ENCODE results near the gene PON1. TPM values are rescaled to one million over a fixed set of nuclear protein-coding genes. Genes with fewer than 3 reads are reported as not detected.

Gene PON1
- not detected for total RNA-seq
- polyA plus RNA-seq, result not detected

DNA sequence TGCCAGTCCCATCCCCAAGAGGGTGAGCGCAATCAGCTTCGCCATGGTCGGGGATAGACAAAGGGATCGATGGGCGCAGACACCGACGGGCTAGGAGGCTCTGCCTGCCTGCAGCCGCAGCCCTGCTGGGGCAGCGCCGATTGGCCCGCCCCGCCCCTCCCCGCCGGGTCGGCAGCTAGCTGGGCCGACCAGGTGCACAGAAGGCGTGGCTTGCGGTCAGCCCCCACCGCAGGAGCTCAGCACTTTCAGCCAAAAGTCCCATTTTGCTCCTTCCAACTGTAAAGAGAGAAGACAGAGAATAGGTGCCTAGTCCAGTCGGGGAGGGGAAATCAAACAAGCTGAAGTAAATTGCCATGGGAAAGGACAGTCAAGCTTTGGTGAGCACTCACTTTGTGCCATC lies at the start of gene PON1:
PON1 (minus strand) TSS at position 102 of the 400 bp plus-strand sequence; CDS start at position 45, 57 bp downstream.
- no peak within 1 kb of the TSS for H3K27ac Mint-ChIP-seq
- H3K27me3 ChIP-seq (ENCODE audit: insufficient read depth, low read length, poor library complexity, severe bottlenecking), result peaks cover 7% of the 10 kb centered on the region
- POLR2A ChIA-PET, result no interaction called here
- H3K36me3 Mint-ChIP-seq, result peaks cover 0 to 6% (median 0%) of the 10 kb centered on the region in 3 donors
- H3K27me3 Mint-ChIP-seq, result peaks cover 7 to 19% of the 10 kb centered on the region in 2 donors
- H3K4me1 Mint-ChIP-seq, result peaks cover 0 to 9% (median 3%) of the 10 kb centered on the region in 3 donors
- H3K4me3 ChIP-seq (ENCODE audit: low read length), result no peak within 1 kb of the TSS
- no peaks in the 10 kb centered on the region for H3K9me3 Mint-ChIP-seq
- no peaks in the 10 kb centered on the region for H3K9me3 ChIP-seq (ENCODE audit: low read length)
- H3K4me3 Mint-ChIP-seq, result peak within 1 kb of the TSS in 3 of 7 donors; percentile 17 to 57 (median 20)
- no peaks in the 10 kb centered on the region for H3K4me1 ChIP-seq (ENCODE audit: insufficient read depth, low read length)
- CTCF ChIA-PET, result no interaction called here
- no peaks in the 10 kb centered on the region for H3K36me3 ChIP-seq (ENCODE audit: insufficient read depth, low read length)
- peak in 3 of 5 donors; percentile 15 to 53 (median 17) for DNase-seq
- no peak within 1 kb of the TSS for H3K27ac ChIP-seq (ENCODE audit: low read depth, low read length)

- DNase-seq, result no peak
- H3K27ac ChIP-seq (ENCODE audit: low read depth, low read length), result no peak overlapping the region
- H3K4me3 ChIP-seq (ENCODE audit: low read length), result no peak overlapping the region
- H3K9me3 Mint-ChIP-seq, result peaks cover 0 to 2% (median 0%) of the 10 kb centered on the region in 5 donors
- H3K27me3 Mint-ChIP-seq, result peaks cover 0 to 12% of the 10 kb centered on the region in 2 donors
- ChIA-PET POLR2A (no interaction called here), CTCF (no interaction called here)
- H3K4me3 Mint-ChIP-seq, result no peak overlapping the region
- no peaks in the 10 kb centered on the region for H3K36me3 Mint-ChIP-seq
- no peaks in the 10 kb centered on the region for H3K36me3 ChIP-seq (ENCODE audit: insufficient read depth, low read length)
- H3K27ac Mint-ChIP-seq, result no peak overlapping the region
- no peaks in the 10 kb centered on the region for H3K4me1 Mint-ChIP-seq
- H3K4me1 ChIP-seq (ENCODE audit: insufficient read depth, low read length), result no peaks in the 10 kb centered on the region
- no peaks in the 10 kb centered on the region for H3K9me3 ChIP-seq (ENCODE audit: low read length)
- H3K27me3 ChIP-seq (ENCODE audit: insufficient read depth, low read length, poor library complexity, severe bottlenecking), result no peaks in the 10 kb centered on the region
Measured at GRCh38 chr7:95373323-95373722, 49.0 kb upstream of the PON1 start.

GRCh38 chr7:95368235-95368634 lies 43.9 kb upstream of the PON1 start:
- DNase-seq, result no peak
- Histone ChIP-seq H3K9me3 (ENCODE audit: low read length) (no peaks in the 10 kb centered on the region), H3K36me3 (ENCODE audit: insufficient read depth, low read length) (no peaks in the 10 kb centered on the region), H3K27me3 (ENCODE audit: insufficient read depth, low read length, poor library complexity, severe bottlenecking) (no peaks in the 10 kb centered on the region), H3K27ac (ENCODE audit: low read depth, low read length) (no peak overlapping the region), H3K4me3 (ENCODE audit: low read length) (no peak overlapping the region), H3K4me1 (ENCODE audit: insufficient read depth, low read length) (no peaks in the 10 kb centered on the region)
- Mint-ChIP-seq H3K4me3 (no peak overlapping the region), H3K9me3 (no peaks in the 10 kb centered on the region), H3K4me1 (no peaks in the 10 kb centered on the region), H3K27ac (no peak overlapping the region), H3K27me3 (peaks cover 0 to 5% of the 10 kb centered on the region in 2 donors), H3K36me3 (no peaks in the 10 kb centered on the region)
- ChIA-PET POLR2A (no interaction called here), CTCF (no interaction called here)

DNA sequence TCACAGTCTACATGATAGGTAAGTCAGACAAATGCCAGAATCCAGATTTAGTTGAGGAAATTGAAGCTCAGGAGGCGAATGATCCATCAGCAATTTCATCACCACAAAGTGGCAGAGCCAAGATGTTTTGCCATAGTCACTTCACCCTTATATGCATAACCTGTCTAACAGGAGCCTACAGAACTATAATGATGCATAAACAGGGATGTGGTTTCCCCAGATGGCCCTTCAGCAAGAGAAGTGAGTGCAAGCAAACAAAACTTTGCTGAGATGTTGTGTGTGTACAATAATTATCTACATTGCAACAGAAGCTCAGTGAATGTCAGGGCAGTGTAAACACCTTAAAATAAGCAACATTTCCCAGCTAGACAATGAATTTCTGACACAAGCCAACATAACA lies 43.3 kb upstream of the PON1 start:
- no peaks in the 10 kb centered on the region for H3K4me1 ChIP-seq (ENCODE audit: insufficient read depth, low read length)
- Mint-ChIP-seq H3K4me1 (no peaks in the 10 kb centered on the region), H3K36me3 (no peaks in the 10 kb centered on the region), H3K9me3 (no peaks in the 10 kb centered on the region), H3K4me3 (no peak overlapping the region), H3K27ac (no peak overlapping the region), H3K27me3 (peaks cover 0 to 5% of the 10 kb centered on the region in 2 donors)
- H3K36me3 ChIP-seq (ENCODE audit: insufficient read depth, low read length), result no peaks in the 10 kb centered on the region
- CTCF ChIA-PET, result no interaction called here
- no peaks in the 10 kb centered on the region for H3K27me3 ChIP-seq (ENCODE audit: insufficient read depth, low read length, poor library complexity, severe bottlenecking)
- no peak overlapping the region for H3K27ac ChIP-seq (ENCODE audit: low read depth, low read length)
- DNase-seq, result no peak
- no peaks in the 10 kb centered on the region for H3K9me3 ChIP-seq (ENCODE audit: low read length)
- POLR2A ChIA-PET, result no interaction called here
- no peak overlapping the region for H3K4me3 ChIP-seq (ENCODE audit: low read length)

DNA sequence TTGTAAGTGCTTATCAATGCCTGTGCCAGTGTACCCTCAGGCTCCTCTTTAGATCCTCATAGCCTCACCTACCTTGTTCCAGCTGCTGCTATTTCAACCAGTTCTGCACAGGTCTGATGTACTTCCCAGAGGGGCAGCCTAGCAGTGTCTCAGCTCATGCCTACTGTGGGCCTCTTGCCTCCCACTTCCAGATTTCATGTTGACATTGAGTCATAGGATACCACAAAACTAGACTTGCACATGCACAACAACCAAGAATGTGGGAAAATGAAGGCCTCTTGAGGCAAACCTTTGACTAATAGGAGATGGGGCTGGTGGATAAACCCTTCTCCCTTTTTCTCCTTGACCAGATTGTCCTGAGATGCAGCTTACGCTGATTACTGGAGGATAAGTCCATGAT lies 40.8 kb upstream of the PON1 start:
- peaks cover 0 to 5% of the 10 kb centered on the region in 2 donors for H3K27me3 Mint-ChIP-seq
- ChIA-PET POLR2A (no interaction called here), CTCF (no interaction called here)
- no peak overlapping the region for H3K27ac Mint-ChIP-seq
- no peak overlapping the region for H3K4me3 Mint-ChIP-seq
- H3K36me3 ChIP-seq (ENCODE audit: insufficient read depth, low read length), result no peaks in the 10 kb centered on the region
- H3K36me3 Mint-ChIP-seq, result no peaks in the 10 kb centered on the region
- no peaks in the 10 kb centered on the region for H3K9me3 Mint-ChIP-seq
- H3K27ac ChIP-seq (ENCODE audit: low read depth, low read length), result no peak overlapping the region
- H3K4me1 Mint-ChIP-seq, result no peaks in the 10 kb centered on the region
- no peak for DNase-seq
- H3K4me3 ChIP-seq (ENCODE audit: low read length), result no peak overlapping the region
- H3K4me1 ChIP-seq (ENCODE audit: insufficient read depth, low read length), result no peaks in the 10 kb centered on the region
- no peaks in the 10 kb centered on the region for H3K27me3 ChIP-seq (ENCODE audit: insufficient read depth, low read length, poor library complexity, severe bottlenecking)
- no peaks in the 10 kb centered on the region for H3K9me3 ChIP-seq (ENCODE audit: low read length)

DNA sequence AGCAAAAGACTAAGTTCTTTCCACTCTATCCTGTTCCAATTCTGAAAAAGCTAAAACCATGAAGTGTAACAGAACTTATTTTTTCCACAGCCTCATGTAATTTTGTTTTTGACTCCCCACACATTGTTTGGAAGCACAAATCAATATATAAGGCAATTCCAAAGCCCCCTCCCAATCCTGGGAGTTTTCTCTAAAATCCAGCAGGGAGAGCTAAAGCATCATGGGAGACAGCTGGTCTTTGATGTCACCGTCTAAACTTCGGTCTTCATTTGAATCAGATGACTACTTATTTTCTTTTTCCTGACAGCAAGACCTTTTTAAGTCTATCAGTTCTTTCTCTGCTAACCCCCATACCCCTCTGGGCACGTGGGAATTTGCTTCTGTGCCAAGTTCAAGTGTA lies 33.3 kb upstream of the PON1 start:
- peaks cover 0 to 4% (median 0%) of the 10 kb centered on the region in 5 donors for H3K9me3 Mint-ChIP-seq
- H3K4me3 Mint-ChIP-seq, result no peak overlapping the region
- H3K27ac Mint-ChIP-seq, result no peak overlapping the region
- Histone ChIP-seq H3K4me1 (ENCODE audit: insufficient read depth, low read length) (no peaks in the 10 kb centered on the region), H3K27ac (ENCODE audit: low read depth, low read length) (no peak overlapping the region), H3K36me3 (ENCODE audit: insufficient read depth, low read length) (no peaks in the 10 kb centered on the region), H3K4me3 (ENCODE audit: low read length) (no peak overlapping the region), H3K9me3 (ENCODE audit: low read length) (no peaks in the 10 kb centered on the region), H3K27me3 (ENCODE audit: insufficient read depth, low read length, poor library complexity, severe bottlenecking) (no peaks in the 10 kb centered on the region)
- POLR2A ChIA-PET, result no interaction called here
- CTCF ChIA-PET, result no interaction called here
- no peak for DNase-seq
- H3K27me3 Mint-ChIP-seq, result peaks cover 2 to 20% of the 10 kb centered on the region in 2 donors
- no peaks in the 10 kb centered on the region for H3K36me3 Mint-ChIP-seq
- no peaks in the 10 kb centered on the region for H3K4me1 Mint-ChIP-seq

GRCh38 chr7:95342642-95343307 lies 18.4 kb upstream of the PON1 start:
- CTCF ChIA-PET, result no interaction called here
- Histone ChIP-seq H3K36me3 (ENCODE audit: insufficient read depth, low read length) (no peaks in the 10 kb centered on the region), H3K9me3 (ENCODE audit: low read length) (no peaks in the 10 kb centered on the region), H3K4me1 (ENCODE audit: insufficient read depth, low read length) (no peaks in the 10 kb centered on the region), H3K4me3 (ENCODE audit: low read length) (no peak overlapping the region), H3K27me3 (ENCODE audit: insufficient read depth, low read length, poor library complexity, severe bottlenecking) (no peaks in the 10 kb centered on the region), H3K27ac (ENCODE audit: low read depth, low read length) (no peak overlapping the region)
- Mint-ChIP-seq H3K27me3 (peaks cover 5 to 6% of the 10 kb centered on the region in 2 donors), H3K36me3 (no peaks in the 10 kb centered on the region), H3K4me3 (no peak overlapping the region), H3K27ac (no peak overlapping the region), H3K9me3 (no peaks in the 10 kb centered on the region), H3K4me1 (no peaks in the 10 kb centered on the region)
- no peak for DNase-seq
- POLR2A ChIA-PET, result no interaction called here

GRCh38 chr7:95342029-95342428 lies 17.7 kb upstream of the PON1 start:
- no peaks in the 10 kb centered on the region for H3K4me1 ChIP-seq (ENCODE audit: insufficient read depth, low read length)
- H3K27me3 ChIP-seq (ENCODE audit: insufficient read depth, low read length, poor library complexity, severe bottlenecking), result no peaks in the 10 kb centered on the region
- Mint-ChIP-seq H3K4me3 (no peak overlapping the region), H3K36me3 (no peaks in the 10 kb centered on the region), H3K27me3 (peaks cover 3 to 4% of the 10 kb centered on the region in 2 donors), H3K27ac (no peak overlapping the region), H3K4me1 (no peaks in the 10 kb centered on the region), H3K9me3 (no peaks in the 10 kb centered on the region)
- ChIA-PET CTCF (no interaction called here), POLR2A (no interaction called here)
- no peak for DNase-seq
- H3K9me3 ChIP-seq (ENCODE audit: low read length), result no peaks in the 10 kb centered on the region
- H3K36me3 ChIP-seq (ENCODE audit: insufficient read depth, low read length), result no peaks in the 10 kb centered on the region
- no peak overlapping the region for H3K4me3 ChIP-seq (ENCODE audit: low read length)
- H3K27ac ChIP-seq (ENCODE audit: low read depth, low read length), result no peak overlapping the region

Measured in CD8-positive, alpha-beta memory T cell (primary cell).